Kidney epithelial cell (primary cell): ENCODE data around the gene PTPRA. TPM values are rescaled to one million over a fixed set of nuclear protein-coding genes. Genes with fewer than 3 reads are reported as not detected.

Experiments
- DNase-seq: peaks from one replicate; pipeline ENCODE4 v3.0.0-alpha.2; 2010; ENCODE audit warnings: low read depth
- H3K27me3 ChIP-seq: 2 replicates; pipeline ENCODE4 v1.6.0; 2011; ENCODE audit warnings: low read length; ENCODE audit not compliant: control insufficient read depth, insufficient read depth
- H3K36me3 ChIP-seq: 2 replicates; pipeline ENCODE4 v1.5.1; 2011; ENCODE audit warnings: low read length; ENCODE audit not compliant: control insufficient read depth, insufficient read depth
- H3K4me3 ChIP-seq: 2 replicates; pipeline ENCODE4 v1.5.1; 2011; ENCODE audit warnings: low read depth, mild to moderate bottlenecking, control low read depth, low read length
- CTCF ChIP-seq: IDR thresholded peaks from 2 replicates; pipeline ENCODE4 v1.5.1; 2011; ENCODE audit warnings: mild to moderate bottlenecking, moderate library complexity, low read length, control low read depth, inconsistent platforms; ENCODE audit not compliant: insufficient read depth, poor library complexity, severe bottlenecking
- total RNA-seq: library from RNA; depleted of rRNA; stranded (reverse); fragments of >200 nt; gene quantifications from 2 replicates; pipeline ENCODE4 v1.2.3, GENCODE V29; 2015

The PTPRA gene
- total RNA-seq, 1 donor from 2014 or later, result 48.6 TPM

DNA sequence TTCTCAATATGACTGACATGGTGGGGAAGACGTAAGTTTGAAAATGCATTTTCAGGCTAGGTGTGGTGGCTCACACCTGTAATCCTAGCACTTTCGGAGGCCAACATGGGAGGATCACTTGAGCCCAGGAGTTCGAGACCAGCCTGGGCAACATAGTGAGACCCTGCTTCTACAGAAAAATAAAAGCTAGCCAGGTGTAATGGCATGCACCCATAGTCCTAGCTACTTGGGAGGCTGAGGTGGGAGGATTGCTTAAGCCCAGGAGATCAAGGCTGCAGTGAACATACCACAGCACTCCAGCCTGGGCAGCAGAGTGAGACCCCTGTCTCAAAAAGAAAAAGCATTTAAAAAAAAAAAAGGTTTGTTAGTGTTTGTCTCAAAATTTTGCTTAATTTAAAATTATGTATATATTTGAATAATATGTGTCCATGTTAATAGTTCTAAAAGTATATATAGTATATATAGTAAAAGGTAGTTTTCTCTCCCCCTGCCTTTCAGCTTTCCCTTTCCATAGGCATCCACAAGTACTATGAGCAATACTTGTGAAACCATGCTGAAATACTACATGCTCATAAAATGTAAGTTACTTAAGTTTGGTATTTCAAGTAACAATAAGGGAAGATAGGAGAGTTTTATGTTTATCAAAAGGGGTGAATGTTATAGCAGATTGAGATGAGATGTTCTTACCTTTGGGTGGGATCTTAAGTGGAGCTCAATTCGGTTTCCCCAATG is 15.1 kb downstream of the PTPRA start:
- TF ChIP-seq CTCF, result no peak
- Histone ChIP-seq H3K27me3 (no peaks in the 10 kb centered on the region), H3K4me3 (no peak overlapping the region), H3K36me3 (no peaks in the 10 kb centered on the region)
- no peak for DNase-seq

- H3K36me3 ChIP-seq, result no peaks in the 10 kb centered on the region
- no peak overlapping the region for H3K4me3 ChIP-seq
- DNase-seq, result no peak
- H3K27me3 ChIP-seq, result no peaks in the 10 kb centered on the region
- no peak for TF ChIP-seq CTCF
Measured at GRCh38 chr20:2889209-2889608, 15.9 kb downstream of the PTPRA start.

- Histone ChIP-seq H3K4me3 (no peak overlapping the region), H3K27me3 (no peaks in the 10 kb centered on the region), H3K36me3 (no peaks in the 10 kb centered on the region)
- TF ChIP-seq CTCF, result no peak
- no peak for DNase-seq
Measured at GRCh38 chr20:2889797-2890196, 16.5 kb downstream of the PTPRA start.

- Histone ChIP-seq H3K4me3 (no peak overlapping the region), H3K27me3 (no peaks in the 10 kb centered on the region), H3K36me3 (no peaks in the 10 kb centered on the region)
- TF ChIP-seq CTCF, result no peak
- DNase-seq, result no peak
Measured at GRCh38 chr20:2890742-2891141, 17.5 kb downstream of the PTPRA start.

DNA sequence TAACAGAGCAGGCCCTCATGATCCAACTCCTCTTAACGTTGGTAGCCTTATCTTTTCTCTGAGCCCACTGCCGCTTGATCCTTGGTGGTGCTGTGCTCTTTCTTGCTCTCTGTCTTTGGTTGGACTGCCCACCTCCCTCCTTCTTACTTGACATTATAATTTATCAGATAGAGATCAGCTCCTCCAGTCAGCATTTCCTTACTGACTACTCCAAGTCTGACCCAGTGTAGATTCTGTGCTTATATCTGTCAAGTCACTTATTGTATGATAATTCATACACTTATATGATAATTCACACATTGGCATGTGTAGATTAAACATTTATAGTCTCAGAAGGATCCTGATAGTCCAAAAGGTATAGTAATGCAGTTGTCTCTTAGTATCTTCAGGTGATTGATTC is 18.1 kb downstream of the PTPRA start:
- no peaks in the 10 kb centered on the region for H3K27me3 ChIP-seq

More for the DNA sequence above, 18.1 kb downstream of the PTPRA start:
- Histone ChIP-seq H3K4me3 (no peak overlapping the region), H3K36me3 (no peaks in the 10 kb centered on the region)
- no peak for DNase-seq
- TF ChIP-seq CTCF, result no peak
